GM19463 (cell line): ENCODE measurements around the gene SYNCRIP.
A peak's percentile ranks its signal among the peaks of the same experiment; 100 is the strongest.
"Not testable (repeated sequence)": the region's sequence is repeated elsewhere in the genome, so short reads cannot be mapped to it uniquely, and the experiment has no call there.

Source experiments
- ATAC-seq: cut with Tn5 transposase; IDR thresholded peaks from one replicate; pipeline ENCODE4 v1.9.1; 2021; ENCODE audit warnings: mild to moderate bottlenecking, moderate library complexity; ENCODE audit not compliant: unreplicated experiment

SYNCRIP gene

GRCh38 chr6:85642774-85643536, at the start of gene SYNCRIP:
Gene SYNCRIP (minus strand): TSS chr6:85642886. CDS start chr6:85641439, 1,447 bp downstream.
- ATAC-seq, result peak; percentile 67

- ATAC-seq, result no peak
Measured at GRCh38 chr6:85691478-85691877, 48.8 kb upstream of the SYNCRIP start.

- ATAC-seq, result no peak
Measured at GRCh38 chr6:85690071-85690470, 47.4 kb upstream of the SYNCRIP start.

- peak; percentile 89 for ATAC-seq
Measured at GRCh38 chr6:85685713-85686112, 43.0 kb upstream of the SYNCRIP start.

GRCh38 chr6:85684809-85685171, 42.1 kb upstream of the SYNCRIP start:
- ATAC-seq, result no peak

DNA sequence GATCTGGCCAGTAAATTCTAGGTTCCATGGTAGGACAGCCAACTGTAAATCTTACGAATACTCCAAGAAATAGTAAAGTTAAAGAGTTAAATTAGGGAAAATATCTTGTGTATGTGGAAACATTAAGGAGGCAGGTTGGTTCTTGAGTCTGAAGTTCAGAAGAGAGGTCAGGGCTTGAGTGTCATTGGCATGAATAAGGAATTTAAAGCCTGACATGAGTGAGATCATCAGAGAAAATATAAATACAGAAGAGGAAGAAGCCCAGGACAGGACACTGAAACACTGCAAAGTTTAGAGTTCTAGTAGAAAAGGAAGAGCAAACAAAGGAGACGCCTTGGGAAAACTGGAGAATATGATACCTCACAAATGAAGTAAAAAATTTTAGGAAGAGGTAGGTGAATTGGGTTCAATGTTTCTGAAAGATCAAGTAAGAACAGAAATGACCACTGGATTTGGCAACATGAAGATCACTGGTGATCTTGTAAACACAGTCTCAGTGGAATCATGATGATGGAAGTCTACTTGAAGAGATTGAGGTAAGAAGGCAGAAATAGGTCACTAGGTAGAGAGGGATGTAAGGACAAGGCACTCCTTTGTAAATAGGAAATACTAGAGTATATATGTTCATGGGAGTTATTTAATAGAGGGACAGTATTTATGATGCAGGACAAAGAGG, 41.6 kb upstream of the SYNCRIP start:
- no peak for ATAC-seq

DNA sequence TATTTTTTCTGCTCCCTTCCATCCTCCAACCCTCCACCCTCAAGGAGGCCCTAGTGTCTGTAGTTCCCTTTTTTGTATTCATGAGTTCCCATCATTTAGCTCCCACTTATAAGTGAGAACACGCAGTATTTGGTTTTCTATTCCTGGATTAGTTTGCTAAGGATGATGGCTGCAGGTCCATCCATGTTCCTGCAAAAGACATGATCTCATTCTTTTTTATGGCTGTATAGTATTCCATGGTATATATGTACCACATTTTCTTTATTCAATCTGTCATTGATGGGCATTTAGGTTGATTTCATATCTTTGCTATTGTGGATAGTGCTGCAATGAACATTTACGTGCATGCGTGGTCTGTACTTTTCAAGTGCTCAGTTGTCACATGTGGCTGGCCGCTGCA, 39.2 kb upstream of the SYNCRIP start:
- ATAC-seq, result not testable (repeated sequence)

DNA sequence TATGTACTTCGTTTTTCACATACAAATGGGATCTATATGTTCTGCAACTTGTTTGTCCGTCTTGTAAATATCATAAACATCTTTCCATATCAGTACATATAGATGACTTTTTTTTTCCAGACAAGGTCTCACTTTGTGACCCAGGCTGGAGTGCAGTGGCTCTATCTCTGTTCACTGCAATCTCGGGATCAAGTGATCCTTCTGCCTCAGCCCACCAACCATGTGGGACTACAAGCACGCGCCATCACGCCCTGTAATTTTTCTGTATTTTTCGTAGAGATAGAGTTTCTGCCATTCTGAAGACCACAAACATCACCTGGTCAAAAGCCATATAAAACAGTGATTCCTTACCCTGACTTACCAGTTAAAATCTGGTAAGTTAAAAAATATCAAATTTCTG, 37.7 kb upstream of the SYNCRIP start:
- ATAC-seq, result no peak

DNA sequence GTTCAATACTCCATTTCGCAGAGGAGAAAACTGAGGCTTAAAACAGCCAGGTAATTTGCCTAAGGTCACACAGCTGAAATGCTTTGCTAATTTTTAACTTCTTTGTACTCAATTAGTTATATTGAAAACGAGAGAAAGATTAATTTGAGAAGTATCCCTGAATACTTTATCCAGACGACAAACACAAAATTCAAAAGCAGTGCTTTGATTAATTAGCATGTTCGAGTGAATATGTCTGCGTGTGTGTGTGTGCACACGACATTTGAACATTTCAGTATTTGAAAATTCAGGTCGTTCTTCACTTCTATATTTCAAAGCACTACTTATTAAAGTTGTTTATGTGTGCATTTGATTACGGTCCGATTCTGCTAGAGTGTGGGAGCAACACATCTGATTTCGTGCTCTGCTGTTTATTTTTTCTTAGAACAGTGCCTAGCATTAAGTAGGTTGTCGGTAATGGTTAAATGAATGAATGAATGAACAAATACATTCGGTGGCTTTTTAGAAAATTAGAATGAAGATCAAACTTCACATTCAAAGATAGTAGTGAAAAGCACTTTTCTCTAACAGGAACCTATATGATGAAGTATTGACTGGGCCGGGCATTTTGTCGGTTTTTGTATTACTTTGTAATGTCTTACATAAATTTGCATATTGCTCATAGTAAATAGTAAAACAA, 36.9 kb upstream of the SYNCRIP start:
- ATAC-seq, result no peak

DNA sequence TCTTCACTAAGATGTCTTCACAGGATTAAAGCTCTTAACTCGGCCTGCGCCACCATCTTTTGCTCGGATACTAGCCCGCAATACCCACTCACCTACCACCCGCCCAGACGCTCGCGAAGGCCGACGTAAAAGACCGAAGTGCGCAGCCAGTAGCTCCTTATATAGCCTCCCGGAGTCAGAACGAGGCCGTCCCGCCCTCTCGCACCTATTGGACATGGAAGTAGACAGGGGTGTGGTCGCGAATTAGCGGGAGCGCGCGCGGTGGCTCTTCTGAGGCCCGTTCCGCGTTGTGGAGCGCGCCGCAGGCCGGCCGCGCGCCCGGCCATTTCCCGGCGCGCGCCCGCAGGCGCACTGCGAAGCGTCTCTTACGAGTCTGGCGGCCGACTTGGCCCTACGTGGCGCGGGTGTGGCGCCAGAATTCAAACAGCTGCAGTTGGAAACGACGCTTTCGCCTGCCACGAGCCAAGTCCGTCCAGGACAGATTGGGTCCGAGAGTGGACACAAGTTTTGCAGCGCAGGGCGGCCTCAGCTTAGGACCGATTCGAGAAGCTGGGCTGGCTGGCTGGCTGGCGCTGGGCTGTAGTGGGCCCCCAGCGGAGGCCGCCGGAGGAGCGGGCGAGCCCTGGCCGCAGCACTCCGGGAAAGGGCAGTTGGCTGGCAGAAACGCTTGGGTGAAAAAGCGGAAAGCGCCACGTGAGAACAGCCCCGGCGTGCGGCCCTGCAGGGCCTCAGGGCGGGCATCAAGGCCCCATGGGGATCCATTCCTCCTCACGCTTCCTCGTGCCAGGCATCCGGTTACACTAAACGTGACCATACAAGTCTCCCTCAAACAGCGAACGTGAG, 36.1 kb upstream of the SYNCRIP start:
- peak; percentile 70 for ATAC-seq

- ATAC-seq, result no peak
Measured at GRCh38 chr6:85678026-85678601, 35.4 kb upstream of the SYNCRIP start.

- no peak for ATAC-seq
Measured at GRCh38 chr6:85677234-85677956, 34.7 kb upstream of the SYNCRIP start.

DNA sequence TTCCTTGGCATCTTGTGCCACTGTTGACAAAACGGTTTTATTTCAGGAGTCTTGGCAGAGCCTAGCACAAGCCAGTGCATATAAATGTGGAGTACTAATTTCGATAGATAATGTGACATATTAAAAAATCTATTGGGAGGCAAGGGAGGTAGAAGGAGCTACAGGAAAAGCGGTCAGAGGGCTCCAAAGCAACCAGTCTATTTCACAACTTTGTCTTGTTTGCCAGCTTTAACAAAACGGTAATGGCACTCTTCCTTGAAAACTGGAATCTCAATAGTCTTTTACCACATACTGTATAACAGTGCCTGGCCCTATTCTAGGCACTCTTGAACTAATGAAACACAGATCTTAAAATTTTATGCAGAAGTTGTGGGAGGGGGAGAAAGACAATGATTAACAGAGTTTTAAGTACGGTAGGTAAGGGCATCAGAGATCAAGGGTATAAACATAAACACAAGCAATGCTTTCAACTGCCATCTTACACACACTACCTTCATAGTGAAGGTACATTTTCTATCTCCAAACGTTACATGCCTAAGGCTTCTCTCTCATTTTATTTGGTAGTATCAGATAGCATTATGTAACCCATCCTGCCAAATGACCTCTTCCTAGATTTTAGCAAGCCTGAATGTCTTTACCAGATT, 33.5 kb upstream of the SYNCRIP start:
- ATAC-seq, result no peak

- no peak for ATAC-seq
Measured at GRCh38 chr6:85675030-85675819, 32.5 kb upstream of the SYNCRIP start.

- no peak for ATAC-seq
Measured at GRCh38 chr6:85674604-85675003, 31.9 kb upstream of the SYNCRIP start.

- no peak for ATAC-seq
Measured at GRCh38 chr6:85673198-85674139, 30.8 kb upstream of the SYNCRIP start.

DNA sequence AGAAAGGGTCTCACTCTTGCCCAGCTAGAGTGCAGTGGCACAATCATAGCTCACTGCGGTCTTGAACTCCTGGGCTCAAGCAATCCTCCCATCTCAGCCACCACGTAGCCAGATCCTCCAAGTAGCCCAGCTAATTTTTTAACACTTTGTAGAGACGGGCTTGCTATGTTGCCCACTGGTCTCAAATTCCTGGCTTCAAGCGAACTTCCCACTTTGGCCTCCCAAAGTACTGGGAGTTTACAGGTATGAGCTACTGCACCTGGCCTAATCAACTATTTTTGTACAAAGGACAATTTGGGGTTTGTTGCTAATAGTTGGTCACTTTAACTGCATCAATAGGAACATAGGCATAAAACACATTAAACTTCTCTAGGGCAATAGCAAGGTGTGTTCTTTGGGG, 29.9 kb upstream of the SYNCRIP start:
- ATAC-seq, result no peak

DNA sequence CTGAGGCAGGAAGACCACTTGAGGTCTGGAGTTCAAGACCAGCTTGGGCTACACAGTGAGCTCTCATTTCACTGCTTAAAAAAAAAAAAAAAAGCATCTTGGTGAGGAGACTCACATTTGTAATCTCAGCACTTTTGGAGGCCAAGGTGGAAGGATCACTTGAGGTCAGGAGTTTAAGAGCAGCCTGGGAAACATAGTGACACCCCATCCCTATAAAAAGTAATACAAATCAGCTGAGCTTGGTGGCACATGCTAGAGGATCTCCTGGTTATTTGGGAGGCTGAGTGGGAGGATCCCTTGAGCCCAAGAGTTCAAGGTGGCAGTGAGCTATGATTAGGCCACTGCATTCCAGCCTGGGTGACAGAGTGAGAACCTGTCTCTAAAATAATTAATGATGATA, 29.4 kb upstream of the SYNCRIP start:
- no peak for ATAC-seq
